Esophagus muscularis mucosa (tissue), 4 donors: ENCODE measurements around the gene HERC3.

Experiments used
- CTCF ChIP-seq, 3 experiments: fragments of 200-600 bp in 2 of 3; fragments of 450-650 bp in 1 of 3; sonication (generic) in 2 of 3; IDR thresholded peaks; one replicate each; pipeline ENCODE4 v1.5.1; 2017 to 2019; ENCODE audit warnings: antibody characterized with exemption in 3 of 3, mild to moderate bottlenecking in 2 of 3, moderate library complexity in 1 of 3
- EP300 ChIP-seq: sonication (generic); formaldehyde crosslinking; IDR thresholded peaks from one replicate; pipeline ENCODE4 v1.6.1; 2017; ENCODE audit warnings: antibody characterized with exemption
- POLR2A ChIP-seq: fragments of 450-650 bp; IDR thresholded peaks from one replicate; pipeline ENCODE4 v1.6.1; 2017; ENCODE audit warnings: antibody characterized with exemption, moderate library complexity, mild to moderate bottlenecking, low read depth
- POLR2AphosphoS5 ChIP-seq, 2 donors: sonication (generic); formaldehyde crosslinking; IDR thresholded peaks; one replicate each; pipeline ENCODE4 v1.6.1; 2017; ENCODE audit warnings: antibody characterized with exemption in 2 of 2

- TF ChIP-seq POLR2A (no peak), POLR2AphosphoS5 (IDR thresholded peaks at IDR 0.05) (no peak), CTCF (IDR thresholded peaks at IDR 0.05) (no peak), EP300 (no peak)
Observed at GRCh38 chr4:88630756-88631155, 38.5 kb downstream of the HERC3 start.
